Activated naive CD4-positive, alpha-beta T cell (primary cell): Measurements from ENCODE around the gene MRTFB.

ENCODE experiments used
- DNase-seq, 4 experiments: peaks; one replicate each; lab custom pipeline; 2025; lab: John Stamatoyannopoulos, UW

MRTFB gene

DNA sequence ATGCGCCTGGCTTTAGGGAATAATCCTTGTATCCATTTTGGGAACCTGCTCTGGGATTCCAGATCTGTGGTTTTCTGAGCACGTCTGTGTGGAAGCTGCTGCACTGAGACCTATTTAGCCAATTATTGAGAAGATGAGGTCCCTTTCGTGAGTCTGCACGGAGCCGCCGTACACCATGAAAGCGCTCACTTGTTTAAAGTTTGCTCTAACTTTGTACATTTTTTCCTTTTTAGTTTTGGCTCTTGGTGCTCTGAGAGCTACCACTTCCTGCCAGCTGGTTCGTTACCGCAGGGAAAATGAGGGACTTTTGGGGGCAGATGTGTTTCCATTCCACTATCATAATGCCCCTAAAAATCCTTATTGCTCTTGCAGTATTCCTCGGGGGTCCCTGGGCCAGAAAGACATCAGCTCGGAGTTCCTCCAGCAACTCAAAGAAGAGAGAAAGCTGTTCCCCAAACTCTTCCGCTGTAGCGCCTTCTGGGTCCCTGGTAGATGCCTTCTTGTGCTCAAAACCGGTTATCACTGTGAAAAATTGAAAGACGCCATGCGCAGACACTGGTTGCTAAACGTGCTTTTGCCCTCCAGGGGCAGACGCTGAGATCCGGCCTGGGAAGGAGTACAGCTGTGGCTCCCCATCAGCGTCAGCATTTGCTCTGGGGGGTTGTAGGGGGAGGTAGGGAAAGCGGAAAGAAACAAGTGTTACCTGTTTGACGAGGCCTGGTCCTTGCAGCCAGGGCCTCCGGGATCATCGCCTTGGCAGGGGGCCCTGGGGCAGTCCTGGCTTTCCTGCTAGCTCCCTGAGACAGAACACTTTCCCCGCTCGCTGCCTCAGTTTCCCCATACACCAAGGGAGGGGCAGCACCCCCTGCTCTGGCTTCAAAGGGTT is 238.1 kb downstream of the MRTFB start:
- peak in 2 of 4 experiments; percentile 33 to 41 for DNase-seq

DNA sequence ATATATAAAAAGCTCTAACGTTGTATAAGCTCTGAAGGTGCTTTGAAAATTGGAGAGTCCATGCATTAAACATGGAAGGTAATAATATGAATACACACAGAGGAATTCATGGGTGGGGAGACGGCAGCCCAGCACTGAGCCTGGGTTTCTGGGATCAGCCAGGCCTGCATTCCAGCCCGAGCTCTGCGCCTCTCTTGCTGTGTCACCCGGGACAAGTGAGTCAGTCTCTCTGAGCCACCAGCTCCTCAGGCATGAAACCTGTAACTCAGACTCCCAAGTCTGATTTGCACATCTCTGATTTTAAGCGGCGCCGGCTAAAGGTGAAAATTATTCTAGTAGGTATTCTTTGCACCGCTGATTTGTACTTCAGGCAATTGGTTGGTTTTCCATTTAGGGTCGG is 238.8 kb downstream of the MRTFB start:
- no peak for DNase-seq

DNA sequence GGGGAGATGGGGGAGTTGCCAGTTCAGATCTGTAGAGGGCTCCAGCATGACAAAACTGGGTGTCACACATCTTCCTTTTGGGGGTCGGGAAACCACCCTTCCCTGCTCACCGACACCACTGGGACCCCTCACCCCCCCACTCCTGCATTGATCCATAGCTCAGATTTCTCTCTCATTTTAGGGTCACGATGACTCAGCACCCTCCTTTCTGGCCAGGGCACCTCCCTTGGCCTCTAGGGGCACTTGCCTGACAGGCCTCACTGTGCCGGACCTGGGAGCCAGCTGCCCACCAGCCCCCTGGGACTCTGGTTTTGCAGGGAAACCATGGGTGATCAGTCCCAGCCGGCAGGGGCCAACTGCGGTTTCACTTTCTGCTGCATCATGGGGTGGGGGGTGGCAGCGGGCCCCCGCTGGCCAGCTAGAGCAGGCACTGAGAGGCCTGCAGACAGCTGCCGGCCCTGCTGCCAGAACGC is 239.4 kb downstream of the MRTFB start:
- DNase-seq: no peak

DNA sequence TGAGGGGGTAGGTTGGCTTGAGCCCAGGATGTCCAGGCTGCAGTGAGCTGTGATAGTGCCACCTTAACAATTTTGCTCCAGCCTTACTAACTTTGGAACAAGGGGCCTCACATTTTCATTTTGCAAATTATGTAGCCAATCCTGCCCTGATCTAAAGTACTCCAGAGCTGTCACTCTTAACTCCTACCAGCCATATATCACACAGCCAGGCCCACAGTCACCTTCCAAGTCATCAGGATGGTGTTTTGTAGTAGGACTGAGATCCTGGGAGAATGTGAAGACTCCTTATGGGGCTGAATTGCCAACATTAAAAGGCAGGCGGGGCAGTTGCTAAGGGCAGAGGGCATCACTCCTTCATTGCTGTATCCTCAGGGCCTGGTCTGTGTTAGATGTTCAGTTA is 243.0 kb downstream of the MRTFB start:
- no peak for DNase-seq

DNA sequence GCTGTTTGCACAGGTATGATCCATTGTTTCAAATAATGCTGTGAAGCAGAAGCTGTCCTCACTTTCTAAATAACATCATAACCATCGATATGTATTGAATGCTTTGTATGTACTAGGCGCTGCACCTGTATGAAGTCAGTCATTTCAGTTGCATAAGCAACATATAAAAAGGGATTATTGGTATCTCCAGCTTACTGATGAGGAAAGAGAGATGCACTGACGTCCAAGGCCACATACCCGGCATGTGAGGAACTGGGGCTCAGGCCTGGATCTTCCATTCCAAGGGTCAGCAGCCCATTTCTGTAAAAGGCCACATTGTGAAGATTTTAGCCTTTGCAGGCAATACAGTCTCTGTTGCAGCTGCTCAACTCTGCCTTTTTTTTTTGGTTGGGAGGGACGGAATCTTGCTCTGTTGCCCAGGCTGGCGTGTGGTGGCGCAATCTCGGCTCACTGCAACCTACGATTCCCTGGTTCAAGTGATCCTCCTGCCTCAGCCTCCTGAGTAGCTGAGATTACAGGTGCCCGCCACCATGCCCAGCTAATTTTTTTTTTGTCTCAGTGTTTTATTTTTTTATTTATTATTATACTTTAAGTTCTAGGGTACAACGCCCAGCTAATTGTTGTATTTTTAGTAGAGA is 244.7 kb downstream of the MRTFB start:
- DNase-seq: no peak
